ENCODE results near the gene STK31. TPM values are rescaled to one million over a fixed set of nuclear protein-coding genes. Genes with fewer than 3 reads are reported as not detected.
"Not testable (repeated sequence)": the region's sequence is repeated elsewhere in the genome, so short reads cannot be mapped to it uniquely, and the experiment has no call there.

STK31 gene
- polyA plus RNA-seq, 1 donor (not counting 4 experiments of a cell fraction or from before 2014, with no cell fraction given) = 0.01 TPM

GRCh38 chr7:23864973-23865372 is 155.0 kb downstream of the STK31 start:
- Histone ChIP-seq H3K36me3 (ENCODE audit: control insufficient read depth in 2 of 2, extremely low read depth in 1 of 2, insufficient read depth in 2 of 2, low read length in 2 of 2) (no peaks in the 10 kb centered on the region), H3K27ac (ENCODE audit: control insufficient read depth, insufficient read depth, low read length) (no peak overlapping the region), H3K9me3 (ENCODE audit: control insufficient read depth, low read depth, low read length) (no peaks in the 10 kb centered on the region), H4K20me1 (ENCODE audit: control insufficient read depth, extremely low read depth, insufficient read depth, low read length) (no peaks in the 10 kb centered on the region), H2AFZ (ENCODE audit: control insufficient read depth, low read length) (no peak overlapping the region), H3K79me2 (ENCODE audit: control insufficient read depth, insufficient read depth, low read length) (no peaks in the 10 kb centered on the region), H3K27me3 (ENCODE audit: control insufficient read depth, extremely low read depth, insufficient read depth, low read length) (no peaks in the 10 kb centered on the region), H3K4me3 (ENCODE audit: control insufficient read depth in 2 of 3, extremely low read depth in 1 of 3, insufficient read depth in 2 of 3, low read depth in 1 of 3, low read length in 3 of 3) (no peak overlapping the region), H3K9me1 (ENCODE audit: control insufficient read depth, extremely low read depth, insufficient read depth, low read length) (no peaks in the 10 kb centered on the region), H3K4me1 (ENCODE audit: control insufficient read depth, extremely low read depth, insufficient read depth, low read length) (no peaks in the 10 kb centered on the region), H3K4me2 (ENCODE audit: control insufficient read depth, extremely low read depth, insufficient read depth, low read depth, low read length) (no peak overlapping the region), H3K9ac (ENCODE audit: control insufficient read depth, extremely low read depth, insufficient read depth, low read length) (no peak overlapping the region)
- dilution Hi-C loops (cut with MboI; ENCODE audit: extremely low pct_ligation_motif_present, low sequenced_read_pairs) = no loop called here
- DNase-seq (ENCODE audit: low read depth, low spot score) (no peak), FAIRE-seq (peak; percentile 17)
- TF ChIP-seq EZH2 (IDR thresholded peaks at IDR 0.05; ENCODE audit: low read length) = no peak
- TF ChIP-seq, protein P1, sequence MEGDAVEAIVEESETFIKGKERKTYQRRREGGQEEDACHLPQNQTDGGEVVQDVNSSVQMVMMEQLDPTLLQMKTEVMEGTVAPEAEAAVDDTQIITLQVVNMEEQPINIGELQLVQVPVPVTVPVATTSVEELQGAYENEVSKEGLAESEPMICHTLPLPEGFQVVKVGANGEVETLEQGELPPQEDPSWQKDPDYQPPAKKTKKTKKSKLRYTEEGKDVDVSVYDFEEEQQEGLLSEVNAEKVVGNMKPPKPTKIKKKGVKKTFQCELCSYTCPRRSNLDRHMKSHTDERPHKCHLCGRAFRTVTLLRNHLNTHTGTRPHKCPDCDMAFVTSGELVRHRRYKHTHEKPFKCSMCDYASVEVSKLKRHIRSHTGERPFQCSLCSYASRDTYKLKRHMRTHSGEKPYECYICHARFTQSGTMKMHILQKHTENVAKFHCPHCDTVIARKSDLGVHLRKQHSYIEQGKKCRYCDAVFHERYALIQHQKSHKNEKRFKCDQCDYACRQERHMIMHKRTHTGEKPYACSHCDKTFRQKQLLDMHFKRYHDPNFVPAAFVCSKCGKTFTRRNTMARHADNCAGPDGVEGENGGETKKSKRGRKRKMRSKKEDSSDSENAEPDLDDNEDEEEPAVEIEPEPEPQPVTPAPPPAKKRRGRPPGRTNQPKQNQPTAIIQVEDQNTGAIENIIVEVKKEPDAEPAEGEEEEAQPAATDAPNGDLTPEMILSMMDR (optimal IDR thresholded peaks at IDR 0.05 in 1 of 3, IDR thresholded peaks at IDR 0.05 in 1 of 3, conservative IDR thresholded peaks at IDR 0.05 in 1 of 3; ENCODE audit: extremely low read depth in 1 of 3, insufficient read depth in 2 of 3, low read length in 3 of 3) = no peak

DNA sequence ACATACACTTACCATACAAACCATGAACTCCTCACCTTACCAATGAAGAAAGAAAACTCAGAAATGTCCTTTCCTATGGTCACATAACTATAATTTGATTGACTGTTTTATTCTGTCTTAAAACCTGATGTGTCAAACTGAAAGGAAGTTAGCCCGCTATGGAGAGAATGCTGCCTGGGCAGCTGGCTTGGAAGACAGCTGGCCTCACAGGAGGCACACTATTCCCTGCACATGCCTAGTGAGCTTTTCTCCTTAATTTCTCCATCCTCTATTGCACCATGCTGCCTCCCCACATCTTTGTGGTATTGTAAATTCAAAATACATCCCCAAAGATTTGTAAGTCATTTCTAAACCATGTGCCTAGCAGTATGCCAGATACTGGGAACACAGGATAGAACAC is 163.3 kb downstream of the STK31 start:
- Histone ChIP-seq H3K79me2 (ENCODE audit: control insufficient read depth, insufficient read depth, low read length) (no peaks in the 10 kb centered on the region), H3K9me3 (ENCODE audit: control insufficient read depth, low read depth, low read length) (no peaks in the 10 kb centered on the region), H3K4me2 (ENCODE audit: control insufficient read depth, extremely low read depth, insufficient read depth, low read depth, low read length) (no peak overlapping the region), H3K9ac (ENCODE audit: control insufficient read depth, extremely low read depth, insufficient read depth, low read length) (no peak overlapping the region), H3K27me3 (ENCODE audit: control insufficient read depth, extremely low read depth, insufficient read depth, low read length) (no peaks in the 10 kb centered on the region), H3K4me3 (ENCODE audit: control insufficient read depth in 2 of 3, extremely low read depth in 1 of 3, insufficient read depth in 2 of 3, low read depth in 1 of 3, low read length in 3 of 3) (no peak overlapping the region), H4K20me1 (ENCODE audit: control insufficient read depth, extremely low read depth, insufficient read depth, low read length) (no peaks in the 10 kb centered on the region), H3K4me1 (ENCODE audit: control insufficient read depth, extremely low read depth, insufficient read depth, low read length) (no peaks in the 10 kb centered on the region), H3K9me1 (ENCODE audit: control insufficient read depth, extremely low read depth, insufficient read depth, low read length) (no peaks in the 10 kb centered on the region), H2AFZ (ENCODE audit: control insufficient read depth, low read length) (no peak overlapping the region), H3K36me3 (ENCODE audit: control insufficient read depth in 2 of 2, extremely low read depth in 1 of 2, insufficient read depth in 2 of 2, low read length in 2 of 2) (no peaks in the 10 kb centered on the region), H3K27ac (ENCODE audit: control insufficient read depth, insufficient read depth, low read length) (no peak overlapping the region)
- DNase-seq (ENCODE audit: low read depth, low spot score) (no peak), FAIRE-seq (no peak)
- TF ChIP-seq EZH2 (IDR thresholded peaks at IDR 0.05; ENCODE audit: low read length) = no peak
- TF ChIP-seq, protein P1 (optimal IDR thresholded peaks at IDR 0.05 in 1 of 3, IDR thresholded peaks at IDR 0.05 in 1 of 3, conservative IDR thresholded peaks at IDR 0.05 in 1 of 3; ENCODE audit: extremely low read depth in 1 of 3, insufficient read depth in 2 of 3, low read length in 3 of 3) = no peak
- dilution Hi-C loops (cut with MboI; ENCODE audit: extremely low pct_ligation_motif_present, low sequenced_read_pairs) = no loop called here

GRCh38 chr7:23876526-23876925 is 166.5 kb downstream of the STK31 start:
- FAIRE-seq; H3K36me3 ChIP-seq (ENCODE audit: control insufficient read depth in 2 of 2, extremely low read depth in 1 of 2, insufficient read depth in 2 of 2, low read length in 2 of 2); H3K9ac ChIP-seq (ENCODE audit: control insufficient read depth, extremely low read depth, insufficient read depth, low read length); H3K27ac ChIP-seq (ENCODE audit: control insufficient read depth, insufficient read depth, low read length); H3K9me3 ChIP-seq (ENCODE audit: control insufficient read depth, low read depth, low read length); H4K20me1 ChIP-seq (ENCODE audit: control insufficient read depth, extremely low read depth, insufficient read depth, low read length); H3K4me3 ChIP-seq (ENCODE audit: control insufficient read depth in 2 of 3, extremely low read depth in 1 of 3, insufficient read depth in 2 of 3, low read depth in 1 of 3, low read length in 3 of 3); H3K4me1 ChIP-seq (ENCODE audit: control insufficient read depth, extremely low read depth, insufficient read depth, low read length); H3K4me2 ChIP-seq (ENCODE audit: control insufficient read depth, extremely low read depth, insufficient read depth, low read depth, low read length); DNase-seq (ENCODE audit: low read depth, low spot score); H3K79me2 ChIP-seq (ENCODE audit: control insufficient read depth, insufficient read depth, low read length); H2AFZ ChIP-seq (ENCODE audit: control insufficient read depth, low read length); H3K27me3 ChIP-seq (ENCODE audit: control insufficient read depth, extremely low read depth, insufficient read depth, low read length); dilution Hi-C loops (cut with MboI; ENCODE audit: extremely low pct_ligation_motif_present, low sequenced_read_pairs); H3K9me1 ChIP-seq (ENCODE audit: control insufficient read depth, extremely low read depth, insufficient read depth, low read length): not testable (repeated sequence)
